Adrenal gland (tissue), 5 donors: ENCODE data around the gene C2CD2L.

ENCODE experiments used
- POLR2A ChIP-seq, 2 donors: fragments of 450-650 bp; IDR thresholded peaks; one replicate each; pipeline ENCODE4 v1.6.1; 2017; ENCODE audit warnings: antibody characterized with exemption in 2 of 2, mild to moderate bottlenecking in 2 of 2, moderate library complexity in 1 of 2
- TF ChIP-seq, protein P1 (sequence below), 6 experiments: fragments of 450-650 bp in 4 of 6; fragments of 200-600 bp in 2 of 6; sonication (generic) in 1 of 6; IDR thresholded peaks; 1 replicate in 5 of 6; 2 replicates in 1 of 6; pipeline versions ENCODE4 v1.5.1 to v1.8.0; 2016 to 2021; ENCODE audit warnings: antibody characterized with exemption in 6 of 6, mild to moderate bottlenecking in 2 of 6, moderate library complexity in 1 of 6
- donor health status: DM: no; HTN: no; CAD: no.

- TF ChIP-seq, protein P1, sequence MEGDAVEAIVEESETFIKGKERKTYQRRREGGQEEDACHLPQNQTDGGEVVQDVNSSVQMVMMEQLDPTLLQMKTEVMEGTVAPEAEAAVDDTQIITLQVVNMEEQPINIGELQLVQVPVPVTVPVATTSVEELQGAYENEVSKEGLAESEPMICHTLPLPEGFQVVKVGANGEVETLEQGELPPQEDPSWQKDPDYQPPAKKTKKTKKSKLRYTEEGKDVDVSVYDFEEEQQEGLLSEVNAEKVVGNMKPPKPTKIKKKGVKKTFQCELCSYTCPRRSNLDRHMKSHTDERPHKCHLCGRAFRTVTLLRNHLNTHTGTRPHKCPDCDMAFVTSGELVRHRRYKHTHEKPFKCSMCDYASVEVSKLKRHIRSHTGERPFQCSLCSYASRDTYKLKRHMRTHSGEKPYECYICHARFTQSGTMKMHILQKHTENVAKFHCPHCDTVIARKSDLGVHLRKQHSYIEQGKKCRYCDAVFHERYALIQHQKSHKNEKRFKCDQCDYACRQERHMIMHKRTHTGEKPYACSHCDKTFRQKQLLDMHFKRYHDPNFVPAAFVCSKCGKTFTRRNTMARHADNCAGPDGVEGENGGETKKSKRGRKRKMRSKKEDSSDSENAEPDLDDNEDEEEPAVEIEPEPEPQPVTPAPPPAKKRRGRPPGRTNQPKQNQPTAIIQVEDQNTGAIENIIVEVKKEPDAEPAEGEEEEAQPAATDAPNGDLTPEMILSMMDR (IDR thresholded peaks at IDR 0.05), result peak in 3 of 6 experiments; percentile 12 to 23 (median 20)
- TF ChIP-seq POLR2A (IDR thresholded peaks at IDR 0.05), result no peak
These were observed 41.8 kb upstream of the C2CD2L start for GRCh38 chr11:119065369-119065768.
